Fibroblast of villous mesenchyme (primary cell): ENCODE measurements around the gene NPR2. TPM values are rescaled to one million over a fixed set of nuclear protein-coding genes. Genes with fewer than 3 reads are reported as not detected.
A peak's percentile ranks its signal among the peaks of the same experiment; 100 is the strongest.

Source experiments
- DNase-seq: peaks from one replicate; pipeline ENCODE4 v3.0.0-alpha.2; 2010; ENCODE audit warnings: low read depth
- H3K4me3 ChIP-seq: 2 replicates; pipeline ENCODE4 v1.5.1; 2011; ENCODE audit warnings: low read depth, mild to moderate bottlenecking, low read length
- CTCF ChIP-seq: IDR thresholded peaks from 2 replicates; pipeline ENCODE4 v1.5.1; 2012; ENCODE audit warnings: low read depth, mild to moderate bottlenecking, low read length; ENCODE audit not compliant: insufficient read depth
- total RNA-seq: library from RNA; depleted of rRNA; stranded (reverse); fragments of >200 nt; gene quantifications from 2 replicates; pipeline ENCODE4 v1.2.3, GENCODE V29; 2012

The NPR2 gene
- total RNA-seq, 1 donor: 19.9 TPM

GRCh38 chr9:35841645-35841900, 50.2 kb downstream of the NPR2 start:
- H3K4me3 ChIP-seq: no peak overlapping the region
- TF ChIP-seq CTCF: no peak
- no peak for DNase-seq

- no peak for TF ChIP-seq CTCF
- no peak for DNase-seq
- no peak overlapping the region for H3K4me3 ChIP-seq
These were observed 50.8 kb downstream of the NPR2 start for GRCh38 chr9:35842020-35842745.

GRCh38 chr9:35842795-35843194, 51.4 kb downstream of the NPR2 start:
- TF ChIP-seq CTCF: no peak
- no peak for DNase-seq
- H3K4me3 ChIP-seq: no peak overlapping the region

GRCh38 chr9:35844628-35845270, 53.4 kb downstream of the NPR2 start:
- TF ChIP-seq CTCF: no peak
- peak; percentile 80 for DNase-seq
- no peak overlapping the region for H3K4me3 ChIP-seq

- no peak for DNase-seq
- no peak for TF ChIP-seq CTCF
These were observed 54.7 kb downstream of the NPR2 start for GRCh38 chr9:35845824-35846771.

GRCh38 chr9:35847792-35848572, 56.6 kb downstream of the NPR2 start:
- DNase-seq: peak; percentile 64
- H3K4me3 ChIP-seq: no peak overlapping the region
- TF ChIP-seq CTCF: no peak

More at GRCh38 chr9:35845824-35846771, 54.7 kb downstream of the NPR2 start:
- no peak overlapping the region for H3K4me3 ChIP-seq
